HL-60 (cell line): ENCODE data around the gene PITX1.

Experiments used
- DNase-seq, 2 experiments: peaks; one replicate each; pipeline ENCODE4 v3.0.0-alpha.2; 2010 to 2020; ENCODE audit warnings: low read depth in 1 of 2, low spot score in 1 of 2
- H3K27ac ChIP-seq: fragments of 250-450 bp; sonication (Bioruptor Pico); replicated peaks from 2 replicates; pipeline ENCODE4 v1.5.1; 2020; ENCODE audit warnings: mild to moderate bottlenecking, moderate library complexity
- H3K27me3 ChIP-seq: fragments of 250-450 bp; sonication (Bioruptor Pico); 2 replicates; pipeline ENCODE4 v1.5.1; 2021; ENCODE audit warnings: mild to moderate bottlenecking, moderate library complexity; ENCODE audit not compliant: insufficient read depth, poor library complexity, severe bottlenecking
- H3K4me3 ChIP-seq: replicated peaks from 2 replicates; pipeline ENCODE4 v1.5.1; 2011; ENCODE audit warnings: mild to moderate bottlenecking, control low read depth, low read length; ENCODE audit not compliant: insufficient read depth
- CTCF ChIP-seq: IDR thresholded peaks from one replicate; pipeline ENCODE4 v1.5.1; 2011; ENCODE audit warnings: low read length, control low read depth, inconsistent platforms; ENCODE audit not compliant: insufficient read depth
- GABPA ChIP-seq: IDR thresholded peaks from 2 replicates; pipeline ENCODE4 v1.6.1; 2012; ENCODE audit warnings: low read depth
- POLR2AphosphoS5 ChIP-seq: IDR thresholded peaks from 2 replicates; pipeline ENCODE4 v1.6.1; 2012; ENCODE audit warnings: low read depth
- REST ChIP-seq: IDR thresholded peaks from 2 replicates; pipeline ENCODE4 v1.6.1; 2012; ENCODE audit warnings: low read depth; ENCODE audit not compliant: insufficient replicate concordance
- SPI1 ChIP-seq: IDR thresholded peaks from 2 replicates; pipeline ENCODE4 v1.6.1; 2012; ENCODE audit warnings: low read depth, mild to moderate bottlenecking, borderline replicate concordance

The PITX1 gene

GRCh38 chr5:135071311-135071710 lies 37.3 kb upstream of the PITX1 start:
- Histone ChIP-seq H3K27me3 (no peaks in the 10 kb centered on the region), H3K4me3 (no peak overlapping the region), H3K27ac (no peak overlapping the region)
- TF ChIP-seq CTCF (no peak), POLR2AphosphoS5 (no peak), SPI1 (no peak), REST (no peak), GABPA (no peak)
- DNase-seq = no peak

- Histone ChIP-seq H3K4me3 (no peak overlapping the region), H3K27me3 (no peaks in the 10 kb centered on the region), H3K27ac (no peak overlapping the region)
- DNase-seq = peak in 1 of 2 experiments; percentile 56
- TF ChIP-seq GABPA = no peak
- TF ChIP-seq REST = no peak
- peak; percentile 92 for TF ChIP-seq SPI1
- no peak for TF ChIP-seq POLR2AphosphoS5
- TF ChIP-seq CTCF = no peak
Observed at GRCh38 chr5:135069895-135070657, 36.0 kb upstream of the PITX1 start.

GRCh38 chr5:135069016-135069770 lies 35.2 kb upstream of the PITX1 start:
- no peak for DNase-seq
- TF ChIP-seq POLR2AphosphoS5 = no peak
- no peak for TF ChIP-seq GABPA
- no peak for TF ChIP-seq SPI1
- TF ChIP-seq CTCF = no peak
- no peak for TF ChIP-seq REST
- Histone ChIP-seq H3K27ac (no peak overlapping the region), H3K27me3 (no peaks in the 10 kb centered on the region), H3K4me3 (no peak overlapping the region)
